CMK (cell line): ENCODE measurements around the gene OTOG.

Source experiments
- DNase-seq: peaks from one replicate; pipeline ENCODE4 v3.0.0-alpha.2; 2010; ENCODE audit warnings: low read depth

OTOG gene

DNA sequence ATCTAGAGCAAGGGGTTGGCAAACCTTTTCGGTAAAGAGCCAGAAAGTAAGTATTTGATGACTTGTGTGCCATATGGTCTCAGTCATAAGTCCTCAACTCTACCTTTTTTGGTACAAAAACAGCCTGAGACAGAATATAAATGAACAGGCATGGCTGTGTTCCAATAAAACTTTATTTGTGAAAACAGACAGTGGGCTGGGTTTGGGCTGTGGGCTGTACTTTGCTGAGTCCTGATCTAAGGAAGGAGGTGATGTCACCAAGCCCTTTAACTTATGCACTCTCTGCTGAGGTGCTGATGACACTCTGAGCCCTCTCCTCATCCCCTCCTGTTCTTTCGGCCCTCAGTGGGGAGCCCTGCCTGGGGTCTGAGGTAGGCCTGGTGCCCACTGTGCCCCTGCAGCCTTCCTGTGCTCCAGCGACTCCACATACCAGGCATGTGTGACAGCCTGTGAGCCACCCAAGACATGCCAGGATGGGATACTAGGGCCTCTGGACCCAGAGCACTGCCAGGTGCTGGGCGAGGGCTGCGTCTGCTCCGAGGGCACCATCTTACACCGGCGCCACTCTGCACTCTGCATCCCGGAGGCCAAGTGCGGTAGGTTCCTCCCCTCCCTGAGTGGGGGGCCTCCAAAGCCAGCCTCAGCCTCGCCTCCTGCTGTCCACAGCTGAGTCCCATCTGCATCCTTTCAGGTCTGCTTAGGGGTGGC is 86.4 kb downstream of the OTOG start:
- DNase-seq, result no peak

DNA sequence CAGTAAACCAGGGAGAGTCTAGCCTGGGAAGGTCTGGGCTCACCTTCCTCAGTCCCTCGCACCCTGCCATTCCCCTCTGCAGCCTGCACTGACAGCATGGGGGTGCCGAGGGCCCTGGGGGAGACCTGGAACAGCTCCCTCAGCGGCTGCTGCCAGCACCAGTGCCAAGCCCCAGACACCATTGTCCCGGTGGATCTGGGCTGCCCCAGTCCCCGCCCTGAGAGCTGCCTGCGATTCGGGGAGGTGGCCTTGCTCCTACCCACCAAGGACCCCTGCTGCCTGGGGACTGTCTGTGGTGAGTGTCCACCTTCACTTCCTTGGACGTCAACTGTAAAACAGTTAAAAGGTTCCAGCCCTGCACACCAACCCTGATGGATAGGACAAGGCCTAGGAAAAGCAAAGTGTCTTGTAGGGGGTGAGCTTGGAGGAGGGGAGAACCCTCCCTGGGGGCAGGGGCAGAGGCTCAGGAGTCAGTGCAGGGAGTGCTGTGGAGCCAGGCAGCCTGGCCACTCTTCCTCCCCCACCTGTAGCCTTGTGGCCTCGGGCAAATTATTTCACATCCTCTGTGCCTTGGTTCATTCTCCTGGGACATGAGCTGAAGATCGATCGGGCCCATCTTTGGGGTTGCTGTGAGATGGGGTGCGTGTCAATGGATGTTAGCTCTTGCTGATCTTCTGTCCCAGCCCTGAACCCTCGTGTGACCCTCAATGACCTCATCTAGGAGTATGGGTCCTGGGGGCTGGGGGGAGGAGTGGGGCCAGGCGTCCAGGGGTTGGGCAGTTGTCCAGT is 87.1 kb downstream of the OTOG start:
- no peak for DNase-seq

DNA sequence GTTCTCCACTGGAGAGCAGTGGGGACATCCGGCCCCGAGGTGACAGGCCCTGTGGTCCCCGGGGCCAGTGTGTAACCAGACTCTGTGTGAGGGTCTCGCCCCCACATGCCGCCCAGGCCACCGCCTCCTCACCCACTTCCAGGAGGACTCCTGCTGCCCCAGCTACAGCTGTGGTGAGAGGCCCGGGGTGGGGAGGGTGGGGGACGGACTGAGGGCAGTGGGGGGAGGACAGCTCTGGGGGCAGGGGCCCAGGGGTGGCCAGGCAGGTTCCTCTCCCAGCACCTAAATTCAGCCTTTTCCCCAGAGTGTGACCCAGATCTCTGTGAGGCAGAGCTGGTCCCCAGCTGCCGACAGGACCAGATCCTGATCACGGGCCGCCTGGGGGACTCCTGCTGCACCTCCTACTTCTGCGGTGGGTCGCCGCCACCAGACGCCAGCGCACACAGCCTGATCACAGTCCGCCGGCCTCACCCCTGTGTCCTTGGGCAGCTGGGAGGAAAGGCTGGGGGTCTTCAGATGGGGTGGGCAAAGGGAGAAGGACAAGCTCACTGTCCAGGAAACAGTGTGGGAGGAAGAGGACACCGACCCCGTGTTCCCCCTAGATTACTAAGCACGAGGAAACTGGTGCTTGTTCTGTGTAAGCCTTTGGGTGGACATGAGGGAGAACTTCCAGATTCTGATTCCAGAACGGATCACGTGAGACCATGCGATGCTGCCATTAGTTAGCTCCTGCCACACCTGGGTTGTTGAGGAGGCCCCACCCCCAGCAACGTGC is 87.9 kb downstream of the OTOG start:
- no peak for DNase-seq

DNA sequence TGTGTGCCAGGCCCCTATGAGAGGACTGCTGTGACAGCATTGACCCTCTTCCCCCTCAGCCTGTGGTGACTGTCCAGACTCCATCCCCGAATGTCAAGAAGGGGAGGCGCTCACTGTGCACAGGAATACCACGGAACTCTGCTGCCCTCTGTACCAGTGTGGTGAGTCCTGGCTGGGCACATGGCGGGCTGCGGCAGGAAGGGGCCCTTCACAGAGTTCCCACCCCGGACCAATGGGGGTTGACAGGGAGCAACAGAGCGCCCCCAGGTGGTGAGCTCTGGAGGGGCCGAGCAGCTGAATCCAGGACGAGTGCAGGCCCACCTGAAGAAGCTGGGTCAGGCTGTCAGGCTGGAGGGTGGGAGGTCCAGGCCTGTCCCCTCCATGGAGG is 88.5 kb downstream of the OTOG start:
- DNase-seq, result no peak

DNA sequence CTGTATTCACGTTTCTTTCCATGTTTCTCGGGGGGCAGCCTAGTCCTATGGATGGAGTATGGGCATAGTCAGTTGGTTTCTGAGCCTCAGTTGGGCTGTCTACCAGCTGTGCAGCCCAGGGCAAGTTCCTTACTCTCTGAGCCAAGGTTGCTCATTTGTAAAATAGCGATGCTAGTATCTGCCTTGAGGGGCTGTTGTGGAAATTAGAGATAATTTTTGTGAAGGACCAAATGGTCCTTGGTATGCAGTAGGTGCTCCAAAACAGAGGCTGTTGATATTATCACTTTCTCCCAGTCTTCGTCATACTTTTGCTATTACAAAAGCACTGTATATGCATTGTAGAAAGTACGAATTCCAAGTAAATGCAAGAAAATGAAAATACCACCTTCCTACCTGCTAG is 89.7 kb downstream of the OTOG start:
- DNase-seq, result no peak

DNA sequence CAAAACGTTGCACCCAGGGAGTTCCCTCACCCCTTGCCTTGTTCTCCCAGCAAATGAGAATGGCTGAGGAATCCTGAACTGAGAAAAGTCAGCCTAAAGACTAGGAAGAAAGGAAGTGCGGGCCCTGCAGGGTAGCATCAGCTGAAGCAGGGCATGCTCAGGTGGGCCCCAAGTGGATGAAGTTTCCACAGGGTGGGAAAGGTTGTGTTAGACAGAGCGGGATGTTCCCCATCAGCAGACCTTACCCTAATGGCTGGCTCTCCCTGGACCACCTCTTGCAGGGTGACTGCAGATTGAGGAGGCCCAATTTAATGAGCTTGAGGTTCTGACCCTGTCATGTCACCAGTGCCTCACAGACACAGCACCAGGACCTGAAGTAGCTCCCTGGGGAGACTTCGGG is 90.8 kb downstream of the OTOG start:
- DNase-seq, result no peak

DNA sequence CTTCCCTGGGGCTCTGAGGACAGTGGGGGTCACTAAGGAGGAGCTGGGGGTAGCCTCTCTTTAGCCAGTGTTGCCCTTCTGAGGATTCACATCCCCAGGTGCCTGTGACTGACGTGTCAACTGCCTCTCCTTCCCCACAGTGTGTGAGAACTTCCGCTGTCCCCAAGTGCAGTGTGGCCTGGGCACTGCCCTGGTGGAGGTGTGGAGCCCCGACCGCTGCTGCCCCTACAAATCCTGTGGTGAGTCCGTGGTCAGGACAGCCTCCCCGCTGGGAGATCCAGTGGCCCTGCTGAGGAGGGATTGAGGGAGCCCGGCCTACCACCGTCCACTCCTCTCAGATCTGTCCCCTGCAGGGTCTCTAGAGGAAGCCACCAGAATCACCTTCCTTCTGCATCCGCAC is 91.3 kb downstream of the OTOG start:
- no peak for DNase-seq

DNA sequence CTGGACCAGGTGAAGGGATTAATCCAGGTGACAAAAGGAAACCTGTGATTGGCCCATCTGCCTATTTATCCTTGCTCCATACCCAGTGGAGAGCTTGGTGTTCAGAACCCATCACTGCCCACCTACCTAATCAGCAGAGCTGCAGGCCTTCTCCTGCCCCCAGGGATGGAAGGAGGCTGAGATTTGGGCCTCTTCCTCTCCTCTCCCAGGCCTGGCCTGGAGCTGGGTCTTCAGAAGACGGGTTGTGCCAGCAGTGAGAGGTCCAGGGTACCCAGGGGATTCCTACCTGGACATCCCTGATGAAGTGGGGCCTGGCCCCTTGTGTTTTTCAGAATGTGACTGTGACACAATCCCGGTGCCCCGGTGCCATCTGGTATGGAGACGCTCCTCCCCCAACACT is 92.0 kb downstream of the OTOG start:
- no peak for DNase-seq

DNA sequence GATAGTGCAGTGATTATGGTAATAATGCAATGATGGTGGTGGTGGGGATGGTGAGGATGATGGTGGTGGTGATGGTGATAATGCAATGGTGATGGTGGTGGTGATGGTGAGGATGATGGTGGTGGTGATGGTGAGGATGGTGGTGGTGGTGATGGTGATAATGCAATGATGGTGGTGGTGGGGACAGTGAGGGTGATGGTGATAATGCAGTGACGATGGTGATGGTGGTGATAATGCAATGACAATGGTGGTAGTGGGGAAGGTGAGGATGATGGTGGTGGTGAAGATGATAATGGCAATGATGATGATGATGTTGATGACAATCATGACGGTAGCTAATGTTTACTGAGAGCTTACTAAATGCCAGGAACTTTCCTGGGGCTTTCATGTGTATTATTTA is 92.7 kb downstream of the OTOG start:
- no peak for DNase-seq

DNA sequence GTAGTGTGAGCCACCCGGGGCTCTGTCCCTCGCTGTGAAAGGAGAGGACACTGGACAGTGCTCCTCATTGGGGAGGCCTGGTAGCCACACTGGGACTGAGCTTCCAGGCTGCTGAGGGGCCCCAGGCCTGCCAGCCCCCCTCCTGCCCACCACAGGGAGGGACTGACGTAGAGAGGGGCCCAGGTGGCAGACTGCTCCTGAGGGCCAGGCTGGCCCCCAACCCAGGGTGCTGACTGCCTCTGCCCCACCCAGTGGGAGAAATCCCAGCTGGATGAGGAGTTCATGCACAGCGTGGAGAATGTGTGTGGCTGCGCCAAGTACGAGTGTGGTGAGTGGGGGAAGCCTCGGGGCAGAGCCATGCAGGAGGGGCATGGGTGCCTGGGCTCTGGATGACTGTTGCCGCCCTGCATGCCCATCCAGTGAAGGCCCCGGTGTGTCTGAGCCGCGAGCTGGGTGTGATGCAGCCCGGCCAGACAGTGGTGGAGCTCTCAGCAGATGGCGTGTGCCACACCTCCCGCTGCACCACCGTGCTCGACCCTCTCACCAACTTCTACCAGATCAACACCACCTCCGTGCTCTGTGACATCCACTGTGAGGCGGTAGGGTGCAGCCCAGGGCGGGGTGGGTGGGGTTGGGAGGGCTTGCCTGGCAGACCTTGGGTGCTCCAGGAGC is 93.6 kb downstream of the OTOG start:
- DNase-seq, result no peak

DNA sequence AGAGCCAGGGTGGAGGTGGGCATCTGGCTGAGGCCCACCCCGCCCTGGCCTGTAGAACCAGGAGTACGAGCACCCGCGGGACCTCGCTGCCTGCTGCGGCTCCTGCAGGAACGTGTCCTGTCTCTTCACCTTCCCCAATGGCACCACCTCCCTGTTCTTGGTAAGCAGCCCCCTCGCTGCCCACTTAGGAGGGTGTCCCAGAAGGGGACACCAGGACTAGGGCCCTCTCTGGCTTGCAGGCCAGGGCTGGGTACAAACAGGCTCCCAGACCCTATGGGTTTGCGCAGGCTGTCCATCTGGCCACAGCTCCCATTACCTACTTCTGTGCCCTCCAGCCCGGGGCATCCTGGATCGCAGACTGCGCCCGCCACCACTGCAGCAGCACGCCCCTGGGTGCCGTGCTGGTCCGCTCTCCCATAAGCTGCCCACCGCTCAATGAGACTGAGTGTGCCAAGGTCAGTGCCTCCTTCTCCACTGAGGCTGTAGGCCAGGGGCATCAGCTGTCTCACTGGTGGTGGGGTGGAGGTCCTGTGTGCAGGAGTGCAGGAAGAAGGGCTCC is 94.8 kb downstream of the OTOG start:
- DNase-seq, result no peak

DNA sequence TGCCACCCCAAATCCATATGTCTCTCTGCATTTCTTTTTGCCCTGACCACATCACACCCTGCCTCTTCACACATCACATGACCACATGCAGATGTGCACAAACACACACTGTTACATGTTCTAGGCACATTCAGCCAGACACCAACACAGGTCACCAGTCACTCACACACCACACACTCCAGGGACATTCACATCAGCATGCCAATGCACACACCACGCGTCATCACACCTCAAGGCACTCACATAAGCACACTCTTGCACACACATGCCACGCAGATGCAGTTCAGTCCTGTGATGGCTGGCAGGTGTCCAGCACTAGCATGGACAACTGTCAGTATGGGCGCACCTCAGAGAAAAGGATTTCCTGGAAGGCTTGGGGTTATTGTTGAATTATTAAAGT is 95.3 kb downstream of the OTOG start:
- DNase-seq, result no peak

DNA sequence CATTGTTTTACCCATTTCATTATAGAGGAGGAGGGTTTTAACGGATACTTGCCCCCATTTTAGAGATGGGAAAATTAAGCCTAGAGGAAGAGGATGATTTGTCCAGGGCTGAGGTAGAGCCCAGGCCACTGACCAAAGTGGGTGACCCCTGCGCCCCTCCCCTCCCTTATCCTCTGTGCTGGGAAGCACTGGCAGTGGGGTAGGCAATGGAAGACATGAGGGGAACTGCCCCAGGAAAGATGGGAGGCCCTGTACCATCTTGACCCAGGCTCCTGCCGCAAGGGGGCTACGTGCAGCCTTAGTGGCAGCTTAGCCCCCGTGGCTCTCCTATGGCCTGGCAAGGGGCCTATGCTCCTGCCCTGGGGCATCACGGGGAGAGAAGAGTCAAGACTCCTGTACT is 95.9 kb downstream of the OTOG start:
- DNase-seq, result no peak

DNA sequence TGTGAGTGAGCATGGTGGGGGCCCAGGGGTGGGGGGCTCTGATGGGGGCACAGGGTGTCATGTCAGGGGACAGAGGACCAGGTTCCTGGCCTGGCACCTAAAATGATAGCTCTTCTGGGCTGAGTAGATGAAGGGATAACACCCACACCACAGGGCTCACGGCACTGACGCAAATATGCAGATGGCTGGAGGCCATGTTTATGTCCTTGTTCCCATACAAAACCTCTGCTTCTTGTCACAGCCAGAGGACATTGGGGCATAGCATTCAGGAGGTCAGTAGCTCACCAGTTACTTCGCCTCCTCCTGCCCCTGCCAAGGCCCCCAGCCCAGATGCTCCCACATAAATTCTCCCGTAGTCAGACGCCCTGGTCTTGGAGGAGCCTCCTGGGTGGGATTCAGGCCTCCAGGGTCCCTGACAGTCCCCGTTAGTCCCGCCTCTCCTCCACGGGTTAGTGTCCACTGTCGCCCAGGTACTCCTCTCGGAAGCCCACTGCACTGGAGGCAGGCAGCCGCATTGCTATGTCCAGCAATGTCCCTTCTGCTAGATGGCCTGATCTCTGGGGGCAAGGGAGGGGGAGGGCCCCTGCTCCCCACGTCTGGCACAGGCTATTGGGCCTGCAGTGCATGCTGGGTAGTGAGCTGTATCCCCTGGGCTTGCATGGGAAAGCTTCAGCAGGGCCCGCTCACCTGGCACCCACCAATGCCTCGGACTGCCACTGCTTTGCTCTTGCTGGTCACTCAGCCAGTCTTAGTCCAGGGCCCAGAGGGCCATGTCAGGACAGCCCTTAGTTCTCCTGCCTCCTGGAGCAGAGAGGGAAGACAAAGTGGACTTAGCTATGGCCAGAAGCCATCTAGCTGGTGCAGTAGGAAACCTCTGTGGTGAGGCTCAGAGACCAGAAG is 96.7 kb downstream of the OTOG start:
- no peak for DNase-seq

DNA sequence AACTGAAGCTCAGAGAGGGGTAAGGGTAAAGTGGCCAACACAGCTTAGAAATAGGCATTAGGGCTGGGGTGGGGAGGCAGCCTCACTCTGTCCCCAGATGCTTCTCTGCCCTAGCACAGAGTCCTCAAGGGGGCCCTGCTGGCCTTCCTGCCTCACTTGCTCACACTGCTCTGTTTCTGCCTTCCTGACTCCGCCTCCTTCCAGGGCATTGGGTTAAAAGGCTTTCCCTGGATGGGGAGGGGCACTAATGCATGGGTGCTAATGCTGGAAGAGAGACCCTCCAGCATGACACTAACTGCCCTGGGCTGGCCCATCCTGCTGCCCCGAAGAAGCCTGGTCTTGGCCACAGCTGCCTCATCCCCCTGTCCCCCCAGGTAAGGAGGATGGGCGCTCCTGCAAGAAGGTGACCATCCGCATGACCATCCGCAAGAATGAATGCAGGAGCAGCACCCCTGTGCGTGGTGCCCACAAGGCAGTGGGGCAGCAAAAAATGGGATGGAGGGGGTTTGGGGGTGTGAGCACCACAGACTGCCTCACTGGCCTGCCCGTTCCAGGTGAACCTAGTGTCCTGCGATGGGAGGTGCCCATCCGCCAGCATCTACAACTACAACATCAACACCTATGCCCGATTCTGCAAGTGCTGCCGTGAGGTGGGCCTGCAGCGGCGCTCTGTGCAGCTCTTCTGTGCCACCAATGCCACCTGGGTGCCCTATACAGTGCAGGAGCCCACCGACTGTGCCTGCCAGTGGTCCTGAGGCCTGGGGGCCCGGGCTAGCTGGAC is 98.3 kb downstream of the OTOG start:
- DNase-seq, result no peak

DNA sequence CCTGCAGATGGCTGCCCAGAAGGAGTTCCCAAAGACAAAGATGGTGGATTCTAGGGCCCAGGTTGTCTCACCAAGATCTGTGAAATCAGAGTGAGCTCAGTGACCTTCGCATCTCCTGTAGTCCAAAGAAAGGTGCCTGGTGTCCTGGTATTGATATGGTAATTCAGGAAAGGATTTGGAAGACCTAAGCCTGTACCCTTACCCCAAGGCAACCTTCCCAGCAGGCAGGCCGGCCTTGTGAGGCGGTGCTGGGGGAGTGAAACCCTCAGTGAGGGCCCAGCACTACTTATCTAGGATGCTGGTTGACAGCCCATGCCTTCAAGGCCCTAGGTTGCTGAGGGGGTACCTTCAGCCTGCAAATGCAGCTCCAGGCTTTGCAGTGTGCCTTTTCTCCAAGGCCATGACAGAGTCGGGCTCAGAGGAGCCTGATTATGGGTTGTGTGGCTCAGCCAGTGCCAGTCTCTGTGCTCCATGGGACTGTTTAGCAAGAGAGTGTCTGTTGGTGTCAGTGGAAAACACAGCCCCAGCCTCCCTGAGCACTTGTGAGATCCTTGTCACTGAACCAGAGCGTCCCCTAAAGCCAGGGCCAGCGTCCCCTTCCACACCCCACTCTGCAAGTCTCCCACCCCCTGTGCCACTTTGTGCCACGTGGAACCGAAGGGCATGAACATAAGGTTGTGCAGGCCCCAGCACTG is 99.5 kb downstream of the OTOG start:
- DNase-seq, result no peak

DNA sequence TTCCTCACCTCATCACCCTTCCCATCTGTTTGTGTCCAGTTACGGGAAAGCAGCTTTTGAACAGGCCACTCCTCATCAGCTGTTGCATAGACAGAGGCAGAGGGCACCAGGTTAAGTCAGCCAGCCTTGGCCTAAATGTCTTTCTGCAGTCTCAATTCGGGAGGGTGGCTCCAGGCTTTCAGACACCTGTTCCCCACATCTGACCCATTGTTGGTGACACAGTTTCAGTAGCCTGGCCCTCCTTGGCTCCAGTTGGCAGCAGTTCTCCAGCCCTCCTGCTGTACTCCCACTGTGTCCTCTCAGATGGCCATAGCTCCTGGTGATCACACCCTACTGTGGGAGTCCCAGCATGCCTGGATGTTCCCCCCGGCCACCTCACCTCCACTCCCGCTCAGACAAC is 101.5 kb downstream of the OTOG start:
- DNase-seq, result no peak

DNA sequence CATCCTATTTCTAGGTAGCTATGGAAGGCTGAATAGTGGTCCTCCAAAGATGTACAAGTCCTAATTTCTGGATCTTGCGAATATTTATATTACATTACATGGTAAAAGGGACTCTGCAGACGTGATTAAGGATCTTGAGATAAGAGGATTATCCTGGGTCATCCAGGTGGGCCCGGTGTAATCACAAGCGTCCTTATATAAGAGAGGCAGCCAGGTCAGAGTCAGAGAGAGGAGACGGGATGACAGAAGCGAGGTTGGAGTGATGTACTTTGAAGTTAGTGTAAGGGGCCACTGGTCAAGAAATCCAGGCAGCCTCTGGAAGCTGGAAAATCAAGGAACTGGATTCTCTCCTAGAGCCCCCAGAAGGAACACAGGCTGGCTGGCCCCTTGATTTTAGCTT is 102.2 kb downstream of the OTOG start:
- no peak for DNase-seq

DNA sequence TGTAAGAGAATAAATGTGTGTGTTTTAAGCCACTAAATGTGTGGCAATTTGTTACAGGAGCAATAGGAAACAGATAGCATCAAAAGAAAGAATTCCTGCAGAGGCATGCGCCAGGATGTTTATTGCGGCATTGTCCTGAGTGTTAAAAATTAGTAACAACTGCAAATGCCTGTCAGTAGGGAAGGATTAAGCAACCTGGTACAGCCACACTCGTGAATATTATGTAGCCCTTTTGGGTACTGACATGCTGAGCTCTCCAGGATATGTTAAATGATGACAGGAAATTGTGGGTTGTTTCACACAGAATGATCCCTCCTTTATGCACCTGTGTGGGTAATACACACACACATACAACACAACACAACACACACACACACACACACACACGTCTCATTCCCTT is 102.6 kb downstream of the OTOG start:
- DNase-seq, result no peak
